ENCODE measurements around the gene PNPLA2.

Gene PNPLA2

GRCh38 chr11:772429-773390 lies 46.0 kb upstream of the PNPLA2 start:
- TF ChIP-seq SIN3A (IDR thresholded peaks at IDR 0.05; ENCODE audit: borderline replicate concordance, insufficient read depth, low read length), result no peak
- TF ChIP-seq REST (IDR thresholded peaks at IDR 0.05; ENCODE audit: insufficient read depth in 1 of 2, low read depth in 2 of 2, low read length in 2 of 2), result no peak
- TF ChIP-seq TAF1 (IDR thresholded peaks at IDR 0.05; ENCODE audit: borderline replicate concordance, insufficient read depth, low read length), result no peak
- no peak for TF ChIP-seq FOXP2 (optimal IDR thresholded peaks at IDR 0.05; ENCODE audit: borderline replicate concordance, extremely low read depth, extremely low read length, insufficient read depth)
- no peak for TF ChIP-seq POLR2AphosphoS5 (IDR thresholded peaks at IDR 0.05; ENCODE audit: low read depth, low read length)

GRCh38 chr11:773425-773824 lies 45.3 kb upstream of the PNPLA2 start:
- TF ChIP-seq SIN3A (IDR thresholded peaks at IDR 0.05; ENCODE audit: borderline replicate concordance, insufficient read depth, low read length), result no peak
- no peak for TF ChIP-seq TAF1 (IDR thresholded peaks at IDR 0.05; ENCODE audit: borderline replicate concordance, insufficient read depth, low read length)
- TF ChIP-seq POLR2AphosphoS5 (IDR thresholded peaks at IDR 0.05; ENCODE audit: low read depth, low read length), result no peak
- no peak for TF ChIP-seq FOXP2 (optimal IDR thresholded peaks at IDR 0.05; ENCODE audit: borderline replicate concordance, extremely low read depth, extremely low read length, insufficient read depth)
- no peak for TF ChIP-seq REST (IDR thresholded peaks at IDR 0.05; ENCODE audit: insufficient read depth in 1 of 2, low read depth in 2 of 2, low read length in 2 of 2)

- no peak; the same call in 1 of the 2 replicates for TF ChIP-seq POLR2AphosphoS5 (IDR thresholded peaks at IDR 0.05; ENCODE audit: low read depth, low read length)
- TF ChIP-seq FOXP2 (optimal IDR thresholded peaks at IDR 0.05; ENCODE audit: borderline replicate concordance, extremely low read depth, extremely low read length, insufficient read depth), result no peak
- no peak for TF ChIP-seq TAF1 (IDR thresholded peaks at IDR 0.05; ENCODE audit: borderline replicate concordance, insufficient read depth, low read length)
- no peak for TF ChIP-seq SIN3A (IDR thresholded peaks at IDR 0.05; ENCODE audit: borderline replicate concordance, insufficient read depth, low read length)
- no peak for TF ChIP-seq REST (IDR thresholded peaks at IDR 0.05; ENCODE audit: insufficient read depth in 1 of 2, low read depth in 2 of 2, low read length in 2 of 2)
These were observed 44.9 kb upstream of the PNPLA2 start for GRCh38 chr11:773830-774229.

GRCh38 chr11:774873-775592 lies 43.7 kb upstream of the PNPLA2 start:
- no peak for TF ChIP-seq SIN3A (IDR thresholded peaks at IDR 0.05; ENCODE audit: borderline replicate concordance, insufficient read depth, low read length)
- no peak for TF ChIP-seq FOXP2 (optimal IDR thresholded peaks at IDR 0.05; ENCODE audit: borderline replicate concordance, extremely low read depth, extremely low read length, insufficient read depth)
- TF ChIP-seq TAF1 (IDR thresholded peaks at IDR 0.05; ENCODE audit: borderline replicate concordance, insufficient read depth, low read length), result no peak
- no peak for TF ChIP-seq REST (IDR thresholded peaks at IDR 0.05; ENCODE audit: insufficient read depth in 1 of 2, low read depth in 2 of 2, low read length in 2 of 2)
- 0 out of 2 replicates have a peak, but pooled peaks have one; percentile 25 for TF ChIP-seq POLR2AphosphoS5 (IDR thresholded peaks at IDR 0.05; ENCODE audit: low read depth, low read length)
